Keratinocyte (primary cell): ENCODE results near the gene GHRL. TPM values are rescaled to one million over a fixed set of nuclear protein-coding genes. Genes with fewer than 3 reads are reported as not detected.

Experiments
- DNase-seq: peaks from one replicate; pipeline ENCODE4 v3.0.0-alpha.2; 2011; ENCODE audit warnings: low read depth, missing footprints, low spot score
- FAIRE-seq: peaks from 2 replicates; lab custom pipeline; 2011; peaks lifted over from hg19 to GRCh38; lab: Jason Lieb, UNC
- H2AFZ ChIP-seq: 2 replicates; pipeline ENCODE4 v1.6.0; 2012; ENCODE audit warnings: low read length, control low read depth, inconsistent platforms; ENCODE audit not compliant: control insufficient read depth
- H3K27ac ChIP-seq: 2 replicates; pipeline ENCODE4 v1.5.1; 2011; ENCODE audit warnings: low read length; ENCODE audit not compliant: control insufficient read depth, insufficient read depth
- H3K27me3 ChIP-seq: 3 replicates; pipeline ENCODE4 v1.6.0; 2011; ENCODE audit warnings: low read length; ENCODE audit not compliant: control insufficient read depth, insufficient read depth; ENCODE audit errors: extremely low read depth
- H3K36me3 ChIP-seq, 2 experiments: 2 replicates in 1 of 2; 3 replicates in 1 of 2; pipeline ENCODE4 v1.5.1; 2011; ENCODE audit warnings: low read length in 2 of 2, mild to moderate bottlenecking in 1 of 2; ENCODE audit not compliant: control insufficient read depth in 2 of 2, insufficient read depth in 2 of 2; ENCODE audit errors: extremely low read depth in 1 of 2
- H3K4me1 ChIP-seq: 3 replicates; pipeline ENCODE4 v1.5.1; 2011; ENCODE audit warnings: low read length; ENCODE audit not compliant: control insufficient read depth, insufficient read depth; ENCODE audit errors: extremely low read depth
- H3K4me2 ChIP-seq: 3 replicates; pipeline ENCODE4 v1.6.0; 2011; ENCODE audit warnings: low read depth, low read length; ENCODE audit not compliant: control insufficient read depth, insufficient read depth; ENCODE audit errors: extremely low read depth
- H3K4me3 ChIP-seq, 3 experiments: fragments of 200-600 bp in 1 of 3; sonication (generic) in 1 of 3; 2 replicates in 2 of 3; 3 replicates in 1 of 3; pipeline ENCODE4 v1.5.1; 2011 to 2016; ENCODE audit warnings: low read length in 3 of 3, mild to moderate bottlenecking in 3 of 3, control low read depth in 2 of 3, inconsistent platforms in 1 of 3, low read depth in 1 of 3, mixed read lengths in 1 of 3, mixed run types in 1 of 3, moderate library complexity in 1 of 3; ENCODE audit not compliant: control insufficient read depth in 2 of 3, insufficient read depth in 2 of 3; ENCODE audit errors: extremely low read depth in 1 of 3
- H3K79me2 ChIP-seq: 2 replicates; pipeline ENCODE4 v1.6.0; 2012; ENCODE audit warnings: low read length; ENCODE audit not compliant: control insufficient read depth, insufficient read depth
- H3K9ac ChIP-seq: 3 replicates; pipeline ENCODE4 v1.6.0; 2011; ENCODE audit warnings: low read length; ENCODE audit not compliant: control insufficient read depth, insufficient read depth; ENCODE audit errors: extremely low read depth
- H3K9me1 ChIP-seq: 3 replicates; pipeline ENCODE4 v1.6.0; 2011; ENCODE audit warnings: low read length; ENCODE audit not compliant: control insufficient read depth, insufficient read depth; ENCODE audit errors: extremely low read depth
- H3K9me3 ChIP-seq: 2 replicates; pipeline ENCODE4 v1.5.1; 2012; ENCODE audit warnings: low read depth, low read length; ENCODE audit not compliant: control insufficient read depth
- H4K20me1 ChIP-seq: 3 replicates; pipeline ENCODE4 v1.6.0; 2011; ENCODE audit warnings: low read length; ENCODE audit not compliant: control insufficient read depth, insufficient read depth; ENCODE audit errors: extremely low read depth
- EZH2 ChIP-seq: IDR thresholded peaks from one replicate; pipeline ENCODE4 v1.6.1; 2012; ENCODE audit warnings: inconsistent platforms, mild to moderate bottlenecking, low read length, moderate library complexity
- dilution Hi-C: fragments of 300-500 bp; cut with MboI; formaldehyde crosslinking; loops from one replicate; pipeline ENCODE4 v1.7.0; 2020; ENCODE audit warnings: low sequenced_read_pairs; ENCODE audit not compliant: extremely low pct_ligation_motif_present
- polyA plus RNA-seq, 5 experiments: library from polyadenylated mRNA; depleted of rRNA in 3 of 5; stranded (reverse) in 3 of 5; stranded (forward) in 1 of 5; unstranded in 1 of 5; fragments of >200 nt; gene quantifications; 1 replicate in 1 of 5; 2 replicates in 3 of 5; 3 replicates in 1 of 5; pipeline versions ENCODE4 v1.2.1 to v1.2.3, GENCODE V29; 2011 to 2012; ENCODE audit warnings: missing spikeins in 2 of 5, low read depth in 1 of 5, low replicate concordance in 1 of 5
- TF ChIP-seq, protein P1 (sequence below), 3 experiments: IDR thresholded peaks in 1 of 3; conservative IDR thresholded peaks in 1 of 3; optimal IDR thresholded peaks in 1 of 3; 2 replicates in 2 of 3; 3 replicates in 1 of 3; pipeline versions ENCODE3 to v1.5.1; 2011; ENCODE audit warnings: low read length in 3 of 3, mild to moderate bottlenecking in 3 of 3, moderate library complexity in 2 of 3, control low read depth in 1 of 3, inconsistent platforms in 1 of 3; ENCODE audit not compliant: insufficient read depth in 2 of 3; ENCODE audit errors: extremely low read depth in 1 of 3

GHRL gene
- polyA plus RNA-seq, 1 donor (not counting 4 experiments of a cell fraction or from before 2014, with no cell fraction given): not detected

GRCh38 chr3:10255835-10256234 lies 36.9 kb downstream of the GHRL start:
- no peak overlapping the region for H3K4me3 ChIP-seq
- H3K9me1 ChIP-seq: peaks cover 3% of the 10 kb centered on the region
- H3K79me2 ChIP-seq: peaks cover 48% of the 10 kb centered on the region
- FAIRE-seq (no peak), DNase-seq (no peak)
- H3K27me3 ChIP-seq: no peaks in the 10 kb centered on the region
- no peak overlapping the region for H2AFZ ChIP-seq
- dilution Hi-C loops: no loop called here
- TF ChIP-seq, protein P1, sequence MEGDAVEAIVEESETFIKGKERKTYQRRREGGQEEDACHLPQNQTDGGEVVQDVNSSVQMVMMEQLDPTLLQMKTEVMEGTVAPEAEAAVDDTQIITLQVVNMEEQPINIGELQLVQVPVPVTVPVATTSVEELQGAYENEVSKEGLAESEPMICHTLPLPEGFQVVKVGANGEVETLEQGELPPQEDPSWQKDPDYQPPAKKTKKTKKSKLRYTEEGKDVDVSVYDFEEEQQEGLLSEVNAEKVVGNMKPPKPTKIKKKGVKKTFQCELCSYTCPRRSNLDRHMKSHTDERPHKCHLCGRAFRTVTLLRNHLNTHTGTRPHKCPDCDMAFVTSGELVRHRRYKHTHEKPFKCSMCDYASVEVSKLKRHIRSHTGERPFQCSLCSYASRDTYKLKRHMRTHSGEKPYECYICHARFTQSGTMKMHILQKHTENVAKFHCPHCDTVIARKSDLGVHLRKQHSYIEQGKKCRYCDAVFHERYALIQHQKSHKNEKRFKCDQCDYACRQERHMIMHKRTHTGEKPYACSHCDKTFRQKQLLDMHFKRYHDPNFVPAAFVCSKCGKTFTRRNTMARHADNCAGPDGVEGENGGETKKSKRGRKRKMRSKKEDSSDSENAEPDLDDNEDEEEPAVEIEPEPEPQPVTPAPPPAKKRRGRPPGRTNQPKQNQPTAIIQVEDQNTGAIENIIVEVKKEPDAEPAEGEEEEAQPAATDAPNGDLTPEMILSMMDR (optimal IDR thresholded peaks at IDR 0.05 in 1 of 3, IDR thresholded peaks at IDR 0.05 in 1 of 3, conservative IDR thresholded peaks at IDR 0.05 in 1 of 3; ENCODE audit: extremely low read depth in 1 of 3, insufficient read depth in 2 of 3, low read length in 3 of 3): no peak
- TF ChIP-seq EZH2: no peak
- no peak overlapping the region for H3K4me2 ChIP-seq
- H3K9me3 ChIP-seq: no peaks in the 10 kb centered on the region
- no peak overlapping the region for H3K27ac ChIP-seq
- no peak overlapping the region for H3K9ac ChIP-seq
- H4K20me1 ChIP-seq: no peaks in the 10 kb centered on the region
- peaks cover 3% of the 10 kb centered on the region for H3K4me1 ChIP-seq
- peaks cover 25 to 30% of the 10 kb centered on the region in 2 experiments for H3K36me3 ChIP-seq

DNA sequence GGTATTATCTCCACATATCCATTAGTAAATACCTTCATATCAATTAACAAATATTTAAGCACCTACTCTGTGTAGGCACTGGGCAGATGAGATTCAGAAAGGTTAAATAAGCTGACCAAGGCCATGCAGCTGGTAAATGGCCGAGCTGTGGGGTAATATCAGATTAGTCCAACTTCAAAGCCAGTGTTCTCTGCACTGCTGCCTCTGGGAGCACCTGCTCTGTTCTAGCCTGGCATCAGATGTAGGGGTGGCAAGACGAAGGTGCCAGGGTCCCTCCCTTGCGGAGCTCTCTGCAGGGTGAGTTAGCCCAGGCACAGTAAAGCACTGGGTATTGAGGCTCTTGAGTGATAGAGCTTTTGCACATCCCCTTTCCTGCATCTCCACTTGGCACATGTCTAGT lies 39.0 kb downstream of the GHRL start:
- H4K20me1 ChIP-seq: no peaks in the 10 kb centered on the region
- H3K79me2 ChIP-seq: peaks cover 65% of the 10 kb centered on the region
- H3K4me3 ChIP-seq: no peak overlapping the region
- H3K27ac ChIP-seq: no peak overlapping the region
- H3K9ac ChIP-seq: no peak overlapping the region
- H3K9me3 ChIP-seq: no peaks in the 10 kb centered on the region
- TF ChIP-seq EZH2: no peak
- TF ChIP-seq, protein P1 (optimal IDR thresholded peaks at IDR 0.05 in 1 of 3, IDR thresholded peaks at IDR 0.05 in 1 of 3, conservative IDR thresholded peaks at IDR 0.05 in 1 of 3; ENCODE audit: extremely low read depth in 1 of 3, insufficient read depth in 2 of 3, low read length in 3 of 3): no peak
- no peak overlapping the region for H2AFZ ChIP-seq
- peaks cover 3% of the 10 kb centered on the region for H3K9me1 ChIP-seq
- no peak overlapping the region for H3K4me2 ChIP-seq
- peaks cover 17 to 29% of the 10 kb centered on the region in 2 experiments for H3K36me3 ChIP-seq
- no peak for FAIRE-seq
- no peaks in the 10 kb centered on the region for H3K27me3 ChIP-seq
- dilution Hi-C loops: no loop called here
- peaks cover 14% of the 10 kb centered on the region for H3K4me1 ChIP-seq
- no peak for DNase-seq
